ENCODE measurements around the gene FOSL2. TPM values are rescaled to one million over a fixed set of nuclear protein-coding genes. Genes with fewer than 3 reads are reported as not detected.

Gene FOSL2
- total RNA-seq (2022; extraction: Qiagen RNA extraction; ENCODE audit: low read depth): 46.8 to 77.6 TPM (median 60.1 TPM) in 5 replicates

DNA sequence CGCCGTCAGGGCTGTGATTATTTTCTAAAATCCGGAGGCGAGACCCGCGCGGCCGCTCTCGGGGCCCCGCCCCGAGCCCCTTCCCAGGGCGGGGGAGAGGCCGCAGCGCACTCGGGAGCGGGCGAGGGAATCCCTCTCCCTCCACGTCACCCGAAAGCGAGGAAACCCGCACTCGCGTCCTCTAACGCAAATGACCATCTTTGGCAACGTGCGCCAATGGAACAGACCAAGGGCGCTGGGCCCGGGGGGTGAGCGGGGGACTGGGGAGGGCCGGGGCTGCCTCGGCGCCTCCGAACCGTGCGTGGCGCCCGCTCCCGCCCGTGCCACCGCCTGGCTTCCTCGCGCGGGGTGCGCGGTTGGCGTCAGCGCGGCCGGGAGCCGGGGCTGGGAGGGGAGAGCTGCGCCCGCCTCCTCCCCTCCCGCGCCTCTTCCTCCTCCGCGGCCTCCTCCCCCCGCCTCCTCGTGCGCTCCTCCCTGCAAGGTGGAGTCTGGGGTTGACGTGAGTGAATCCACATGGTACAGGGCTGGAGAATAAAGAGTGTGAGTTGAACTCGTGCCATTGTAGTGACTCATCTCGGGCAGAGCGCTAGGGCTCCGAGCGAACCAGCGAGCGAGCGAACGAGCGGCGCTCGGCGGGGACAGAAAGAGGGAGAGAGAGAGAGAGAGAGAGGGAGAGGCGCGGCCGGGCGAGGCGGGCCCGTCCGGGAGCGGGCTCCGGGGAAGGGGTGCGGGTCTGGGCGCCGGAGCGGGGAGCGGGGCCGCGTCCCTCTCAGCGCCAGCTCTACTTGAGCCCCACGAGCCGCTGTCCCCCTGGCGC lies at the start of gene FOSL2:
Gene FOSL2, plus strand, starts transcription at position 562 of the 817 bp plus-strand sequence. CDS start 863 bp downstream, outside the sequence.

Other genes with a start within 250 kb of the FOSL2 start
- 1.5 to 1.9 TPM (median 1.8 TPM) in 5 replicates for gene PLB1, start 103.2 kb downstream of the FOSL2 start, total RNA-seq (2022; extraction: Qiagen RNA extraction; ENCODE audit: low read depth)

All from A549 treated with ZK216348 at 1 μM for 4 hours (cell line).